Measurements from ENCODE around the gene GOLPH3. TPM values are rescaled to one million over a fixed set of nuclear protein-coding genes. Genes with fewer than 3 reads are reported as not detected.

Gene GOLPH3
- total and polyA plus RNA-seq, 2 of the 8 experiments (the other 6 are each of a cell fraction or from before 2014, with no cell fraction given): 53.7 to 93.6 TPM

DNA sequence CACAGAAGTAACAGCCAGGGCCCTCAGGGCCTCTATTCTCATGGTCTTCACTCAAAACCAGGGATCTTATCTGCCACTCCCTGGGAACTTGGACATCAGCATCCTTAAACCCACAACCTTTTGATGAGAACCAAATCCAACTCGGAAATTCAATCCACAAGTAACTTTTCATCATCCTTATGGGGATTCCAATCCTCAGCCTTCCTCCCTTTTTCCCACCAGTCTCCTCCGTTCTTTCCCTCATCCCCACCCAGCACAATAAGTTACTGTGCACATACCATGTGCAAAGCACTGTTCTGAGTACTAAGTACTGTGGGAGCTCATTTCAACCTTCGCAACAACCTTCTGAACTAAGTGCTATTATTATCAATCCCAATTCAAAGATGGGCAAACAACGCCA is 17.0 kb downstream of the GOLPH3 start (continued):
- TF ChIP-seq, protein P1, sequence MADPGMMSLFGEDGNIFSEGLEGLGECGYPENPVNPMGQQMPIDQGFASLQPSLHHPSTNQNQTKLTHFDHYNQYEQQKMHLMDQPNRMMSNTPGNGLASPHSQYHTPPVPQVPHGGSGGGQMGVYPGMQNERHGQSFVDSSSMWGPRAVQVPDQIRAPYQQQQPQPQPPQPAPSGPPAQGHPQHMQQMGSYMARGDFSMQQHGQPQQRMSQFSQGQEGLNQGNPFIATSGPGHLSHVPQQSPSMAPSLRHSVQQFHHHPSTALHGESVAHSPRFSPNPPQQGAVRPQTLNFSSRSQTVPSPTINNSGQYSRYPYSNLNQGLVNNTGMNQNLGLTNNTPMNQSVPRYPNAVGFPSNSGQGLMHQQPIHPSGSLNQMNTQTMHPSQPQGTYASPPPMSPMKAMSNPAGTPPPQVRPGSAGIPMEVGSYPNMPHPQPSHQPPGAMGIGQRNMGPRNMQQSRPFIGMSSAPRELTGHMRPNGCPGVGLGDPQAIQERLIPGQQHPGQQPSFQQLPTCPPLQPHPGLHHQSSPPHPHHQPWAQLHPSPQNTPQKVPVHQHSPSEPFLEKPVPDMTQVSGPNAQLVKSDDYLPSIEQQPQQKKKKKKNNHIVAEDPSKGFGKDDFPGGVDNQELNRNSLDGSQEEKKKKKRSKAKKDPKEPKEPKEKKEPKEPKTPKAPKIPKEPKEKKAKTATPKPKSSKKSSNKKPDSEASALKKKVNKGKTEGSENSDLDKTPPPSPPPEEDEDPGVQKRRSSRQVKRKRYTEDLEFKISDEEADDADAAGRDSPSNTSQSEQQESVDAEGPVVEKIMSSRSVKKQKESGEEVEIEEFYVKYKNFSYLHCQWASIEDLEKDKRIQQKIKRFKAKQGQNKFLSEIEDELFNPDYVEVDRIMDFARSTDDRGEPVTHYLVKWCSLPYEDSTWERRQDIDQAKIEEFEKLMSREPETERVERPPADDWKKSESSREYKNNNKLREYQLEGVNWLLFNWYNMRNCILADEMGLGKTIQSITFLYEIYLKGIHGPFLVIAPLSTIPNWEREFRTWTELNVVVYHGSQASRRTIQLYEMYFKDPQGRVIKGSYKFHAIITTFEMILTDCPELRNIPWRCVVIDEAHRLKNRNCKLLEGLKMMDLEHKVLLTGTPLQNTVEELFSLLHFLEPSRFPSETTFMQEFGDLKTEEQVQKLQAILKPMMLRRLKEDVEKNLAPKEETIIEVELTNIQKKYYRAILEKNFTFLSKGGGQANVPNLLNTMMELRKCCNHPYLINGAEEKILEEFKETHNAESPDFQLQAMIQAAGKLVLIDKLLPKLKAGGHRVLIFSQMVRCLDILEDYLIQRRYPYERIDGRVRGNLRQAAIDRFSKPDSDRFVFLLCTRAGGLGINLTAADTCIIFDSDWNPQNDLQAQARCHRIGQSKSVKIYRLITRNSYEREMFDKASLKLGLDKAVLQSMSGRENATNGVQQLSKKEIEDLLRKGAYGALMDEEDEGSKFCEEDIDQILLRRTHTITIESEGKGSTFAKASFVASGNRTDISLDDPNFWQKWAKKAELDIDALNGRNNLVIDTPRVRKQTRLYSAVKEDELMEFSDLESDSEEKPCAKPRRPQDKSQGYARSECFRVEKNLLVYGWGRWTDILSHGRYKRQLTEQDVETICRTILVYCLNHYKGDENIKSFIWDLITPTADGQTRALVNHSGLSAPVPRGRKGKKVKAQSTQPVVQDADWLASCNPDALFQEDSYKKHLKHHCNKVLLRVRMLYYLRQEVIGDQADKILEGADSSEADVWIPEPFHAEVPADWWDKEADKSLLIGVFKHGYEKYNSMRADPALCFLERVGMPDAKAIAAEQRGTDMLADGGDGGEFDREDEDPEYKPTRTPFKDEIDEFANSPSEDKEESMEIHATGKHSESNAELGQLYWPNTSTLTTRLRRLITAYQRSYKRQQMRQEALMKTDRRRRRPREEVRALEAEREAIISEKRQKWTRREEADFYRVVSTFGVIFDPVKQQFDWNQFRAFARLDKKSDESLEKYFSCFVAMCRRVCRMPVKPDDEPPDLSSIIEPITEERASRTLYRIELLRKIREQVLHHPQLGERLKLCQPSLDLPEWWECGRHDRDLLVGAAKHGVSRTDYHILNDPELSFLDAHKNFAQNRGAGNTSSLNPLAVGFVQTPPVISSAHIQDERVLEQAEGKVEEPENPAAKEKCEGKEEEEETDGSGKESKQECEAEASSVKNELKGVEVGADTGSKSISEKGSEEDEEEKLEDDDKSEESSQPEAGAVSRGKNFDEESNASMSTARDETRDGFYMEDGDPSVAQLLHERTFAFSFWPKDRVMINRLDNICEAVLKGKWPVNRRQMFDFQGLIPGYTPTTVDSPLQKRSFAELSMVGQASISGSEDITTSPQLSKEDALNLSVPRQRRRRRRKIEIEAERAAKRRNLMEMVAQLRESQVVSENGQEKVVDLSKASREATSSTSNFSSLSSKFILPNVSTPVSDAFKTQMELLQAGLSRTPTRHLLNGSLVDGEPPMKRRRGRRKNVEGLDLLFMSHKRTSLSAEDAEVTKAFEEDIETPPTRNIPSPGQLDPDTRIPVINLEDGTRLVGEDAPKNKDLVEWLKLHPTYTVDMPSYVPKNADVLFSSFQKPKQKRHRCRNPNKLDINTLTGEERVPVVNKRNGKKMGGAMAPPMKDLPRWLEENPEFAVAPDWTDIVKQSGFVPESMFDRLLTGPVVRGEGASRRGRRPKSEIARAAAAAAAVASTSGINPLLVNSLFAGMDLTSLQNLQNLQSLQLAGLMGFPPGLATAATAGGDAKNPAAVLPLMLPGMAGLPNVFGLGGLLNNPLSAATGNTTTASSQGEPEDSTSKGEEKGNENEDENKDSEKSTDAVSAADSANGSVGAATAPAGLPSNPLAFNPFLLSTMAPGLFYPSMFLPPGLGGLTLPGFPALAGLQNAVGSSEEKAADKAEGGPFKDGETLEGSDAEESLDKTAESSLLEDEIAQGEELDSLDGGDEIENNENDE (IDR thresholded peaks at IDR 0.05; ENCODE audit: insufficient replicate concordance, low read length): no peak
- no peak for TF ChIP-seq FOSL1 (IDR thresholded peaks at IDR 0.05; ENCODE audit: insufficient read depth, low read depth, low read length)
- TF ChIP-seq TAF7 (optimal IDR thresholded peaks at IDR 0.05; ENCODE audit: borderline replicate concordance, low read depth, low read length): no peak
- TF ChIP-seq NANOG (IDR thresholded peaks at IDR 0.05; ENCODE audit: insufficient read depth, low read depth, low read length, poor library complexity, severe bottlenecking): no peak
- TF ChIP-seq SIN3A (conservative IDR thresholded peaks at IDR 0.05 in 1 of 2, IDR thresholded peaks at IDR 0.05 in 1 of 2; ENCODE audit: low read depth in 1 of 2, low read length in 2 of 2): no peak
- TF ChIP-seq TCF12 (IDR thresholded peaks at IDR 0.05; ENCODE audit: low read depth, low read length): no peak
- TF ChIP-seq BRCA1 (IDR thresholded peaks at IDR 0.05; ENCODE audit: low read depth, low read length): no peak
- no peak for TF ChIP-seq CHD1 (IDR thresholded peaks at IDR 0.05; ENCODE audit: low read depth, low read length)
- TF ChIP-seq SRF (IDR thresholded peaks at IDR 0.05; ENCODE audit: low read depth, low read length): no peak
- no peak for TF ChIP-seq HDAC6 (IDR thresholded peaks at IDR 0.05; ENCODE audit: low read depth, low read length)
- no peak for TF ChIP-seq POLR2AphosphoS5 (IDR thresholded peaks at IDR 0.05; ENCODE audit: low read depth, low read length)
- TF ChIP-seq POLR2A (IDR thresholded peaks at IDR 0.05; ENCODE audit: control extremely low read depth in 1 of 2, low read depth in 2 of 2, low read length in 2 of 2): no peak
- TF ChIP-seq CBX8 (IDR thresholded peaks at IDR 0.05; ENCODE audit: borderline replicate concordance, low read depth, low read length): no peak

All from H1 (cell line).